ENCODE data around the gene ALG5.

DNA sequence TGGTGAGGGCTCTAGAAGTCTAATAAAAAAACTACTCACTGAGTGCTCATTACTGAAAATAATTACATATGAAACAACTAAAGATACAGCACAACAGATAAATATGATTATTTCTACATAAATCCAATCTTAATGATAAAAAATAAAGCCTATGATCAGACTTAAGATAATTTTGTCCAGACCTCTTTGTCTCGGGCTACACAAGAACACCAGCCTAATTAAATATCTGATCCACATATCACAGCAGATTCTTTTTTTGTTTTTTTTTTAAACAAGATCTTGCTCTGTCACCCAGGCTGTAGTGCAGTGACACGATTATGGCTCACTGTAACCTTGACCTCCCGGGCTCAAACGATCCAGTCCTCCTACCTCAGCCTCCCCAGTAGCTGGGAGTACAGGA is 48.8 kb downstream of the ALG5 start:
- no peak for TF ChIP-seq POLR2A (IDR thresholded peaks at IDR 0.05)
- TF ChIP-seq, protein P1, sequence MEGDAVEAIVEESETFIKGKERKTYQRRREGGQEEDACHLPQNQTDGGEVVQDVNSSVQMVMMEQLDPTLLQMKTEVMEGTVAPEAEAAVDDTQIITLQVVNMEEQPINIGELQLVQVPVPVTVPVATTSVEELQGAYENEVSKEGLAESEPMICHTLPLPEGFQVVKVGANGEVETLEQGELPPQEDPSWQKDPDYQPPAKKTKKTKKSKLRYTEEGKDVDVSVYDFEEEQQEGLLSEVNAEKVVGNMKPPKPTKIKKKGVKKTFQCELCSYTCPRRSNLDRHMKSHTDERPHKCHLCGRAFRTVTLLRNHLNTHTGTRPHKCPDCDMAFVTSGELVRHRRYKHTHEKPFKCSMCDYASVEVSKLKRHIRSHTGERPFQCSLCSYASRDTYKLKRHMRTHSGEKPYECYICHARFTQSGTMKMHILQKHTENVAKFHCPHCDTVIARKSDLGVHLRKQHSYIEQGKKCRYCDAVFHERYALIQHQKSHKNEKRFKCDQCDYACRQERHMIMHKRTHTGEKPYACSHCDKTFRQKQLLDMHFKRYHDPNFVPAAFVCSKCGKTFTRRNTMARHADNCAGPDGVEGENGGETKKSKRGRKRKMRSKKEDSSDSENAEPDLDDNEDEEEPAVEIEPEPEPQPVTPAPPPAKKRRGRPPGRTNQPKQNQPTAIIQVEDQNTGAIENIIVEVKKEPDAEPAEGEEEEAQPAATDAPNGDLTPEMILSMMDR (IDR thresholded peaks at IDR 0.05), result no peak
